Limb (tissue), 2 donors: ENCODE measurements around the gene SNX25.
"Not testable (repeated sequence)": the region's sequence is repeated elsewhere in the genome, so short reads cannot be mapped to it uniquely, and the experiment has no call there.

Experiments
- DNase-seq, 2 donors: peaks; one replicate each; pipeline ENCODE4 v3.0.0-alpha.2; 2016; ENCODE audit errors: extremely low spot score in 2 of 2

Gene SNX25

DNA sequence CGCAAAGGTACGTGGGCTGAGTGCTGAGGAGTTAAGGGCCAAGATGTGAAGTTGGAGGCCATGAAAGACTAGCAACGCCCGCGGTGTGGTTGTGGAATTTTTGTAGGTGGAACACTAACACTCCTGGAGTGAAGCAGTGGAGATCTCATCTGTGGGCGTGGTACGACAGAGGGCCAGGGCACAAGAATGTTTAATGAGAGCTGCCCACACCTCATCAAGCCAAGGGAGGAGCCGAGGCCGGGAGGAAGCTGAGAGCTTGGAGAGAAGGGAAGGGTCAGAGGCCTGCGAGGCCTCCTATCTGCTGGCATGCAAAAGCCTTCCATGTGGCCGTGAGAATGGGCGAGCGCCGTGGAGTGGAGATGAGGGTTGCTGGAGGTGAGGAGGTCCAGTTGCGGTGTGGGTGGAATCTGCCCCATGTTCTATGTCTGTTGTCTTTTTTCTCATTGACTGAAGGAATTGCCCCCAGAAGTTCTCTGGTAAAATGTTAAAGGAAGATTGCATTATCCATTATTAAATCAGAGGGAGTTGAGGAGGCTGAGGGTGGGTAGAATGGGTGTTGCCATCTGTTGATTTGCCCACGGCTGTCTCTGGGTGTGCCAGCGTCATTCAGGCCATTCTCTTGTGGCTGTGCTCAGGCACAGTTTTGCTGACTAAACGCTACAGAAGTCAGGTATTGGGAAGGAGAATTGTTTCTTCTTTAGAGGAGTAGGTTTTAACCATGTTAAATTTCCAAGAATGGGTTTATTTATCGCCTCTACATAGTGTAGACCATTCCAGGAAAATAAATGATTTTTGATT lies 19.8 kb downstream of the SNX25 start:
- DNase-seq, result no peak

DNA sequence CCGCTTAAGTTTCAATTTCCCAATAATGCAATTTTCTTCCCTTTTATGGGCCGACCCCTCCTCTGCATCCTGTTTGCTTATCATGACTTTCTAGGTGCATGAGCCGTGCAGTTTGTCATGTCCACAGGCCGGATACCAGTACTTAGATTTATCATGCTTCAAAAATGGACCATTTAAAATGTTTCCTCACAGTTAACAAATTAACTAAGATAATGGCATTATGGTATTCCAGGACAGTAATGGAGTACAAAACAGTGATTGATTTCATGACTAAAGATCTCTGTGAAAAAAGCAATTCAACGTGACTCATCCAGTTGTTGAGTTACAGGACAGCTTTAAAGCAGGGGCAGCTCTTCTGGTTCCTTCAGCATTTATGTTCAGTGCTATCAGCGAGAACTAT lies 23.0 kb downstream of the SNX25 start:
- no peak for DNase-seq

DNA sequence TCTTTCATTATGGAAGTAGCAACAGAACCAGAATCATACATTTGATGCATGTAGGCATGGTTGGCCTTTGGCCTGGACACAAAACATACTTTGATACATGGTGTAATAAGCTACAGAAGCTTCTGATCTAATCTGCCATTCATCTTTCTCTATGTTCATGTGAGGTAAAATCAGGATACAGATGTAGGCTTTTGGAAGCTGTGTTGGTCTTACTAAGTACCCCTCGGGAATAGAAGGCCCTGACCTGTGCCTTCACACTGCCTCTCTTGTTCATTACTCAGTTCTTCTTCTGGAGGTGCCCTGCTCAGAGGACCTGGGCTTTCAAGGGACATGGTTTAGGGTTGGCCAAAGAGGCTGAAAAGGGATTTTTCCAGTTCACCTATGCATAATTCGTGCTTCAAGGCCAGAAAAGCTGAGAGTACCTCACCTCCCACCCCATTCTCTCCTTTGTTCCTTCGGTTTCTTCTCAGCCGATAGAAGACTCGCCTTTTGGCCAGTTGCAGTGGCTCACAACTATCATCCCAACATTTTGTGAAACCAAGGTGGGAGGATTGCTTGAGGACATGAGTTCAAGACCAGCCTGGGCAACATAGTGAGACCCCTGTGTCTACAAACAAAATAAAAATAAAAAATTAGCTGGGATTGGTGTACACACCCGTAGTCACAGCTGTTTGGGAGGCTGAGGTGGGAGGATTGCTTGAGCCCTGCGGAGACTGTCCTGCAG lies 25.9 kb downstream of the SNX25 start:
- DNase-seq, result no peak

DNA sequence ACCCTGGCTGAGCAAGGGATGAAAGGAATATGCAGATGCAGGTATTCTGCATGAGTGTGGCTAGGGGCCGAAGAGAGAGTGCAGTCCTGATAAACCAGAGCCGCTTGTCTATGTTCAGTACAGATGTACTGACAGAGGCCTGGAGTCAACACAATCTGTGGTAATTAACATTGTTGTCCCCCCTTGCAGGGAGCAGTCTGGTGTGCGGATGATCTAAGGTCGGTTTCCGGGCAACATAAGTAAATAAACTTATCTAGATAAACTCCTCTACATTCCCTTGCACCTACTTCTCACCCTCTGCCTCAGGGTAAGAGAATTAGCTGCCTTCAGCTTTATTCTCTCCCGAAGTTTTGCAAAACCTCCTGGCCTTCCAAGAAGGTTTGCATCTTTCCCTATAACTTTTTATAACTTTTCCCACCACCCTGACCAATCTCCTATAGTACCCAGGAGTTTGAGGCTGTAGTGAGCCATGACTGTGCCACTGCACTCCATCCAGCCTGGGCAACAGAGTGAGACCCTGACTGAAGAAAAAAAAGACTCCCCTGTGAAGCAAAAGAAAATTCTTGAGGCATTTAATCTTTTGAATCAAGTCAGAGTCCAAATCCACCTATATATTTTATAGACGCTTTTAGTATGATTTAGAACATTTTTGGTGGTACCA lies 26.6 kb downstream of the SNX25 start:
- no peak for DNase-seq

DNA sequence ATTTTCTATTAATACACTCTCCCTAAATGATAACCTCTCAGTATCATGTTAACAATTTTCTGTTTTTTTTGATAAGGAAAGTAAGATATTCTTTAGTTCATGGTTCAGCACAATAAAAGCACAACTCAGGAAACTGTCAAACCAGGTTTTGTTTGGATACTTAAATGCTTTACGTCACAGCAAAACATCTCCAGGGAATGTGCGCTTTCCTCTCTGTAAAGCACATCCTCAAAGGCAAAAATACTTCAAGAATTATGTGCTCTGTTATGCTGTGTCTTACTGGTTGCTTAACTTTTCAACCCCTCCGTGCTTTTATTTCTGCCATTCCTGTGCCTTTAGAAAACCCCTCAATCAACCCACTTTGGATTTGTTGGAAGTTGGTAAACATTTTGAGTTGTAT lies 27.8 kb downstream of the SNX25 start:
- DNase-seq, result no peak

DNA sequence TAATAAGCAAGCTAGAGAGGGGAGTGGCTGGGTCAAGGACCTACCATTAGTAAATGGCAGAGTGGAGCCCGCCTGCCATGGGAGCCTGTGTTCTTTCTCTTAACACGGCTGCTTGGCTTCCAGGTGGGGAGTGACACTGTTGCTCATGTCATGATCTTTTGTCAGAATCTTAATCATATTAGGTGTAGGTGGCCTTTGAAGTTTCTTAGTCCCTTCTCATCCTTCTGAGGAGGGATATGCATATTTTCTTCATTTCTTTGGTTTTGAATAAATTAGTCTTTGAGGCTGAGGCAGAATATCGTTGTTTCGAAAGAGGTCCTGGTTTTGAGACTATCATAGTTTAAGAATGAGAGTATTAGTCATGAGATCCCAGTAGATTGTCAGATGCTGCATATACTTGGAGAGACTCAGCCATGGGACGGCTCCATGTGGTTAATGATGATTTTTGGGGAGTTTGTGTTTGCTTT lies 28.9 kb downstream of the SNX25 start:
- no peak for DNase-seq

DNA sequence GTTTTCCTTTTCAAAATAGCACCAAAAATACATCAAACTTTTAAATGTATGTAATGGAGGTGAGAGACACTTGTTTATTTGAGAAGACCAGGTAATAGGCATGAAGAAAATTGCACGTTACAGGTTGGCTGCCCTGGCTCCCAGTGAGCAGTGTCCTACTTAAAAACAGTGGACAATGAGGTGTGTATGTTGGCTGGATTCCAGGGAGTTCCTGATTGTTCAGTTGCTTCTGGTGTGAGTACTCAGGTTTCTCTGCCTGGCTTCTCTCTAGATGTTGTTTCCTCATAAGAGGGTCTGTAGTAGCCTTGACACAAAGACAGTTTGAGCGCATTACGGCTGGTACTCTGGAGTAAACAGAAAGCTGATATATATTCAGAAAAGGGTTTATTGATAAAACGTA lies 29.4 kb downstream of the SNX25 start:
- DNase-seq, result no peak

DNA sequence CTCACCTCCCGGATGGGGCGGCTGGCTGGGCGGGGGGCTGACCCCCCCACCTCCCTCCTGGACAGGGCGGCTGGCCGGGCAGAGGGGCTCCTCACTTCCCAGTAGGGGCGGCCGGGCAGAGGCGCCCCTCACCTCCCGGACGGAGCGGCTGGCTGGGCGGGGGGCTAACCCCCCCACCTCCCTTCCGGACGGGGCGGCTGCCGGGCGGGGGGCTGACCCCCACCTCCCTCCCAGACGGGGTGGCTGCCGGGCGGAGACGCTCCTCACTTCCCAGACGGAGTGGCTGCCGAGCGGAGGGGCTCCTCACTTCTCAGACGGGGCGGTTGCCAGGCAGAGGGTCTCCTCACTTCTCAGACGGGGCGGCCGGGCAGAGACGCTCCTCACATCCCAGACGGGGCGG lies 31.1 kb downstream of the SNX25 start:
- not testable (repeated sequence) for DNase-seq

DNA sequence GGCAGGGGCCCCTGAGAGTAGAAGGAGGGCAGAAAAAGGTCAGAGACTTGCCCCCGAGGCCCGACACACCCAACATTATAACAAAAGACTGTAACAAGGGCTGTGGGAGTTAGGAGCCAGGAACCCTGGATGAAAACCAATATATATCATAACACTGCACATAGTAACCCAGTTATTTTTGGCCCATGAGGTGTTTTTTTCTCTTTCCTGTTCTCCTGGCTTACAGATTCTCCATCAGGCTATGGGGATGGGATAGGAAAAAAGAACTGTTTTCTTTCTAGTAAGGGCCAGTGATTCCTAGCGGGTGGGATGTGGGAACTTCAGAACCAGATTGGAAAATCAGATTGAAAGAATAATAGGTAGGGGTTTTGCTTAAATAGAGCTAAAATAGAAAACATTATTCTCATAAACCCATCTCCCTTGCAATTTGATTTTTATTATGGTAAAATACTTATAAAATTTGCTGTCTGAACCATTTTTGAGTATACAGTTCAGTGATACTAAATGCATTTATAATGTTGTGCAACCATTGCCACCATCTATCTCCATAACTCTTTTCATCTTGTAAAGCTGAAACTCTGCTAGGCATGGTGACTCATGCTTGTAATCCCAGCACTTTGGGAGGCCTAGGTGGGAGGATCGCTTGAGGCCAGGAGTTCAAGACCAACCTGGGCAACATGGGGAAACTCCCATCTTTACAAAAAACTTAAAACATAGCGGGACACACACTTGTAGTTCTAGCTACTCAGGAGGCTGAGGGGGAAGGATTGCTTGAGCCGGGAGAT lies 33.5 kb downstream of the SNX25 start:
- DNase-seq, result no peak

DNA sequence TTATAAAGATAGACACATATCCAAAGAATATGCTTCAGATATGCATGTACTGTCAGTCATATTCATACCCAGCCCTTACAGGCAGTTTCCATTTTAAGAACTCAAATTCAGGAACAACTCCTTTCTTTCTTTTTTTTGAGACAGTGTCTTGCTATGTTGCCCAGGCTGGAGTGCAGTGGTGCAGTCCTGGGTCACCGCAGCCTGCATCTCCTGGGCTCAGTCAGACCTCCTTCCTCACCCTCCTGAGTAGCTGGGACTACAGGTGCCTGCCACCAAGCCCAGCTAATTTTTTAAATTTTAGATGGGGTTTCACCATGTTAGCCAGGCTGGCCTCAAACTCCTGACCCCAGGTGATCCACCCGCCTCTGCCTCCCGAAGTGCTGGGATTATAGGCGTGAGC lies 34.5 kb downstream of the SNX25 start:
- DNase-seq, result no peak

DNA sequence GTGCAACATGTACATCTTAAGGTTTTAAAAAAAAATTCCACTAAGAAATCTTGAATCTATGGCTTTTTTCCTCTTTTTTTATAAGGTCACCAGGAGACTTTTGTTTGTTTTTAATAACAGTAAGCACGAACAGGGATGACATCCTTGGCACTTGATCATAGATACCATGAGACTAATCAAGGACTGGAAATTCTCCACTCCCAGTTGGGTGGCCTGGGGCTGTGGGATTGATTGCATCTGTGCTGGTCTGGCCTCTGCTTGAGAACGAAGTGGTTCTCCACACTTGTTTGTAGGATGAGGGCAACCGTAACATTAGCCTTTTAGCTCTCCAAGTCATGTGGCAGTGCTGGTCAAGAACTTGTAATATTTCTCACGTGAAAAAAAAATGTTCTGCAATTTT lies 35.4 kb downstream of the SNX25 start:
- DNase-seq, result no peak

DNA sequence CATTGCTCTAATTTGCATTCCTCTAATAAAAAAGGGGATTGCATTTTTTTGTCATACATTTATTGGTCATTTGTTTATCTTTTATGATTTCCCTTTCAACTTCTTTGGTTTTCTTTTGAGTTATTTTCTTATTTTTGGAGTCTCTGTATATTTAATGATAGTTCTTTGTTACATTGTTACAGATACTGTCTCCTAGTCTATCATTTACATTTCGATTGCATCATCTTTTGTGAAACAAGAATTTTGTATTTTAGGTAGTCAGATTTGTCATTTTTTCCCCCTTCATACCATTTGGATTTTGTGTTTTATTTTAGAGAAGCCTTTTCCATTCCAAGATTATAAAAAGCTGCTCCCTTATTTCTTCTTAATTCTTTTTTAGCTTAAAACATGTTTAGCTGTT lies 37.1 kb downstream of the SNX25 start:
- no peak for DNase-seq

DNA sequence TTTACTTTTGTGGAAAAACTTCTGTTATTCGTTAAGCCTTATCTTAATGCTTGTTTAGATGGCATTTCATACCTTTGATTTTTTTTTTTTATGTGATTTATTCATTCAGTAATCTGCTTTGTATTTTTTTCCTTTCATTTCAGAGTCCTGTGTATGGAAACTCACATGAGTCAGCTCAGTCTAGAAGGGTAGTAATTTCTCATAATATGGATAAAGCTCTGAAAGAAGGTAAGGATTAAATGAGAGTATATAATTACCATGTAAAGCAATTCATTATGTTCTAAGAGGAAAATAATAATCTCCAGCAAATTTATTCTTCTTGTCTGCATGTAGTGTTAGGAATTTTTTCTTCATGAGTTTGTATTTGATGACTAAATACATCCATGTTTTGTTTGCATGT lies 37.8 kb downstream of the SNX25 start:
- DNase-seq, result no peak

DNA sequence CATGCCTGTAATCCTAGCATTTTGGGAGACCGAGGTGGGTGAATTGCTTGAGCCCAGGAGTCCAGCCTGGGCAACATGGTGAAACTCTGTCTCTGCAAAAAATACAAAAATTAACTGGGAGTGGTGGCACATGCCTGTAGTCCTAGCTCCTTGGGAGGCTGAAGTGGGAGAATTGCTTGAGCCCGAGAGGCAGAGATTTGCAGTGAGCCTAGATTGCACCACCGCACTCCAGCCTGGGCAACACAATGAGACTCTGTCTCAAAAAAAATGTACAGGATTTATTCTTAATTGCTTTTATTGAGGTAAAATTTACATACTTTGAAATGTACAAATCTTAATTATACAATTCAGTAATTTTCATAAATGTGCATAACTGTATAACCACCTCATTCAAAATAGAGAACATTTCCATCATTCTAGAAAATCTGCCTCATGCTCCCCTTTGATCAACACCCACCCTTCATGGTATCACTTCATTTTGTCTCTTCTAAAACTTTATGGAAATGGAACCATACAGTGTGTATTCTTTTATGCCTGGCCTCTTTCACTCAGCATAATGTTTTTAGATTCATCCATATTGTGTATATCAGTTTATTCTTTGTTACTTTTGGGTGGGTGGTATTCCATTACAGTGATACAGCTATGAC lies 39.1 kb downstream of the SNX25 start:
- no peak for DNase-seq

DNA sequence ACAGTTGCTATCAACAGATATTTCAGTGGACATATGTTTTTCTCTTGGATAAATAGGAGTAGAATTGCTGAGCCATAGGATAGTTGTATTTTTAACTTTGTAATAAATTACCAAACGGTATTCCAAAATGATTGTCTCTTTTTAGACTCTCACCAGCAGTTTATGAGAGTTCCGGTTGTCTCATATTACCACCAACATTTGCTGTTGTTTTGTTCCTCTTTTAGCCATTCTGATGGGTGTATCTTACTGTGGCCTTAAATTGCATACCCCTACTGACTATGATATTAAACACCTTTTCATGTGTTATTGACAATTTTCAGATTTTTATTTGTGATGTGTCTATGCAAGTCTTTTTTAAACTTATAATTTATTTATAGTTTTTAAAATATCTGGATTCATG lies 39.7 kb downstream of the SNX25 start:
- no peak for DNase-seq

DNA sequence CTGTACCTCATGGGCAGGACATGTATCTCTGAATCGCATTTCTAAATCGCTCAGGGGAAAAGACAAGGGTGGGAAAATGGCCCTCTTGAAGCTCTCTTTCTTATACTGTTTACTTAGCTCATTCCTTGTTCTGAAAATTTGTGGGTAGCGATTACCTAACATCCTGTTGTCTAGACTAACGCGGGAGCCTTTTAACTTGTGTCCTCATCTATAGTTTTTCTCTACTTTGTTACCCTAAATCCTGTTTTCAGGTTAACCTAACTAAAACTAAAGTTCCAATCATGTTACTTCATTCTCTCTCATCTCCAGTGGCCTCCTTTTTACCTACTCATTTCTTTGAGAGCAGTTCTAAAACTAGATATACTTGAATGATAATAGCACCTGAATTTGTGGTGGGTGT lies 45.0 kb downstream of the SNX25 start:
- DNase-seq, result no peak

DNA sequence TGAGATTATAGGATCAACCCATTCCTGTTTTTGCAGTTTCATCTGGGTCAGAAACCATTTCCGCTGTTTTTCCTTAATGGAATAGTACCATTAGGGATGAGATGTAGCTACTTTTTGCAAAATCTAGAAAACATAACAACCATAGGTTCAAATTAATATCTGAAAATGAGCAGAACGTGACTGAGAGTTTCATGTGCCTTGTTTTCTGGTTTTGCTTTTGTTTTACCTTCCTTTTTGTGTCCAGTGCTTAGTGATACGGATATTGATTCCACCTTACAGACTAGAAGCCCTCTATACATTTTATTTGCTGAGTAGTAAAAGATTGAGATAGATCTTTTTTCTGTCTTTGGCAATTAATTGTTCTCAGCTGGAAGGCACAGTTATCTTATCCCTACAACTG lies 46.5 kb downstream of the SNX25 start:
- no peak for DNase-seq

DNA sequence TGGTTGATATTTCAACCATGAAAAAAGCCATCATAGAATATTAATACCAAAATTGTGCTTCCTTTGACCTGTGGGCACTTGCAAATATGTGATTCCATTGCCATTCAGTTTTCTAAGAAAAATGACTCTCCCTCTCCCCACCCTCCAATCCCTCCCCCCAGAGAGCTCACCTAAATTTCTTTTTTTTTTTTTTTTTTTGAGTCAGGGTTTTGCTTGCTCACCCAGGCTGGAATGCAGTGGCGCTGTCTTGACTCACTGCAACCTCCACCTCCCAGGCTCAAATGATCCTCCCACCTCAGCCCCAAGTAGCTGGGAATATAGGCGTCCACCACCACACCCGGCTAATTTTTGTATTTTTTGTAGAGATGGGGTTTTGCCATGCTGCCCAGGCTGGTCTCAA lies 47.0 kb downstream of the SNX25 start:
- no peak for DNase-seq

DNA sequence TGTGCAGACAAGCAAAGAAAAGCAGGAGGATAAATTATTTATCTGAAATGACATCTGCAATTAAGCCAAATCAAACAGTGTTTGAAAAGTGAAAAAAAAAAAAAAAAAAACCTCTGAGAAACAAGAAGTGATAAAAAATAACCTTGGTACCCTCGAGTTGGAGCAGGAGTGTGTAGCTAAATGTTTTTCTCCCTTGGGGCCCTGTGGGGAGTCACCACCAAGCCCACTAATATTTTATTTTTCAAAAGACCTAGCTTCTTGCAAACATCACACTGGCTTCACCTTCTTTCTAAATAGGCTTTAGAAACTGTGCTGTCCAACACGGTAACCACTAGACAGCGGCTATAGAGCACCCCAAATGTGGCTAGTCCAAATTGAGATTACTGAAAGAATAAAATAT lies 47.7 kb downstream of the SNX25 start:
- DNase-seq, result no peak

DNA sequence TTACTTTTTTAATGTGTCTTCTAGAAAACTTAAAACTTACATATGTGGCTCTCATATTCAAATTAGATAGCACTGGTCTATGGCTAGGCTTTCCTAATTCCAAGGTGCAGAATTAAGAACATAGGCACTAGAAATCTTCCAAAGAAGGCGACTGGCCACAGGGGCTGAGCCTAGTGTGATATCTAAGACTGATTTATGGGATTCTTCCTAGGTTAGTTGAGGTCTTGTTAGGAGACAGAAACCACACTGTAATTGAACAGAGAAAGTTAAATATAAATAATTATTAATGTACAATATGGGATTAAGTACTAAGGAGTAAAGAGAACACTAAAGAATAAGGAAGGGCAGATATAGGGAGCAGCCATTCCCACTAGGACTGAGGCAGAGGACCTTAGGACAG lies 48.3 kb downstream of the SNX25 start:
- DNase-seq, result no peak

DNA sequence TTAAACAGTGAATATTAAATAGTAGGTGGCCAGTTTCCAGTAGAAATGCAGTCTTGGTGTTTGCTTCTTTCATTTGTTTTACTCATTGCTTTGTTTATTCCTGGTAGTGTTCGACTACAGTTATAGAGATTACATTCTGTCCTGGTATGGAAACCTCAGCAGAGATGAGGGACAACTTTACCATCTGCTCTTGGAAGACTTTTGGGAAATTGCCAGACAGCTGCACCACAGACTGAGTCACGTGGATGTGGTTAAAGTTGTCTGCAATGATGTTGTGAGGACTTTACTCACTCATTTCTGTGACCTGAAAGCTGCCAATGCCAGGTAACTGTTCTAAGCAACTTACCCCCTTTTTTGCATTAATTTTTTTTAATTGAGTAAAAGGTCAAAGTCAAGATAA lies 49.3 kb downstream of the SNX25 start:
- DNase-seq, result peak in 1 of 2 donors; percentile 60
